HEK293T (cell line): ENCODE measurements around the gene CTR9.

ENCODE experiments used
- CTBP1 ChIP-seq: fragments of 450-650 bp; IDR thresholded peaks from 2 replicates; pipeline ENCODE4 v1.6.1; 2016; ENCODE audit warnings: borderline replicate concordance
- ELF4 ChIP-seq: fragments of 450-650 bp; IDR thresholded peaks from 2 replicates; pipeline ENCODE4 v1.6.1; 2017; ENCODE audit warnings: antibody characterized with exemption
- FOXK2 ChIP-seq: fragments of 450-650 bp; IDR thresholded peaks from 2 replicates; pipeline ENCODE4 v1.6.1; 2016; ENCODE audit warnings: mild to moderate bottlenecking
- L3MBTL2 ChIP-seq: fragments of 450-650 bp; conservative IDR thresholded peaks from 2 replicates; pipeline ENCODE4 v1.6.1; 2016; ENCODE audit warnings: mild to moderate bottlenecking
- SP1 ChIP-seq: fragments of 450-650 bp; IDR thresholded peaks from 2 replicates; pipeline ENCODE4 v1.6.1; 2017

GRCh38 chr11:10784232-10785145 lies 33.4 kb downstream of the CTR9 start:
- no peak for TF ChIP-seq CTBP1
- no peak for TF ChIP-seq FOXK2
- no peak for TF ChIP-seq ELF4
- no peak for TF ChIP-seq L3MBTL2
- no peak for TF ChIP-seq SP1
